GM19025 (cell line): ENCODE measurements around the gene HYCC2.
A peak's percentile ranks its signal among the peaks of the same experiment; 100 is the strongest.
"Not testable (repeated sequence)": the region's sequence is repeated elsewhere in the genome, so short reads cannot be mapped to it uniquely, and the experiment has no call there.

Source experiments
- ATAC-seq: cut with Tn5 transposase; IDR thresholded peaks from one replicate; pipeline ENCODE4 v1.9.1; 2021; ENCODE audit warnings: mild to moderate bottlenecking, low read depth, moderate library complexity; ENCODE audit not compliant: unreplicated experiment

The HYCC2 gene

GRCh38 chr2:201073071-201073470 lies 1.6 kb upstream of the HYCC2 start:
- no peak for ATAC-seq

- ATAC-seq = no peak
Measured at GRCh38 chr2:201072201-201072530, 695 bp upstream of the HYCC2 start.

- ATAC-seq = peak; percentile 16
Measured at GRCh38 chr2:201070948-201071478, 458 bp downstream of the HYCC2 start.

GRCh38 chr2:201064797-201065329 lies 6.6 kb downstream of the HYCC2 start:
- no peak for ATAC-seq

GRCh38 chr2:201063516-201063915 lies 8.0 kb downstream of the HYCC2 start:
- not testable (repeated sequence) for ATAC-seq

GRCh38 chr2:201059961-201060755 lies 11.3 kb downstream of the HYCC2 start:
- ATAC-seq = no peak

- ATAC-seq = no peak
Measured at GRCh38 chr2:201058914-201059313, 12.6 kb downstream of the HYCC2 start.

- no peak for ATAC-seq
Measured at GRCh38 chr2:201057715-201058248, 13.7 kb downstream of the HYCC2 start.

- ATAC-seq = no peak
Measured at GRCh38 chr2:201057087-201057521, 14.4 kb downstream of the HYCC2 start.

- ATAC-seq = no peak
Measured at GRCh38 chr2:201049455-201049854, 22.0 kb downstream of the HYCC2 start.

- no peak for ATAC-seq
Measured at GRCh38 chr2:201046881-201047280, 24.6 kb downstream of the HYCC2 start.

- not testable (repeated sequence) for ATAC-seq
Measured at GRCh38 chr2:201043050-201043449, 28.4 kb downstream of the HYCC2 start.

- not testable (repeated sequence) for ATAC-seq
Measured at GRCh38 chr2:201042451-201042850, 29.0 kb downstream of the HYCC2 start.

- no peak for ATAC-seq
Measured at GRCh38 chr2:201040867-201041628, 30.4 kb downstream of the HYCC2 start.

- ATAC-seq = no peak
Measured at GRCh38 chr2:201038855-201039254, 32.6 kb downstream of the HYCC2 start.

GRCh38 chr2:201038361-201038760 lies 33.1 kb downstream of the HYCC2 start:
- not testable (repeated sequence) for ATAC-seq

- not testable (repeated sequence) for ATAC-seq
Measured at GRCh38 chr2:201034355-201034754, 37.1 kb downstream of the HYCC2 start.

- no peak for ATAC-seq
Measured at GRCh38 chr2:201024518-201024917, 47.0 kb downstream of the HYCC2 start.

GRCh38 chr2:201021914-201022313 lies 49.6 kb downstream of the HYCC2 start:
- ATAC-seq = no peak
